Activated naive CD4-positive, alpha-beta T cell treated with anti-CD3 and anti-CD28 coated beads, Interleukin-2, amount 50 U/mL, for 72 hours (primary cell): ENCODE data around the gene MEGF11. TPM values are rescaled to one million over a fixed set of nuclear protein-coding genes. Genes with fewer than 3 reads are reported as not detected.

Experiments used
- ATAC-seq, 2 donors: fragments of 150-1000 bp; cut with Tn5 transposase; 2 replicates each; pipeline ENCODE4 v1.10.0; 2021; ENCODE audit warnings: mild to moderate bottlenecking in 2 of 2, moderate library complexity in 2 of 2
- DNase-seq, 2 donors: peaks; one replicate each; pipeline ENCODE4 v3.0.0; 2021 to 2022; ENCODE audit warnings: low spot score in 2 of 2
- H3K27ac Mint-ChIP-seq, 2 donors: one replicate each; pipeline ENCODE4 v1.8.0; 2022; ENCODE audit warnings: mild to moderate bottlenecking in 2 of 2, mixed read lengths in 2 of 2
- H3K36me3 Mint-ChIP-seq, 2 donors: one replicate each; pipeline ENCODE4 v1.8.0; 2022; ENCODE audit warnings: mixed read lengths in 2 of 2
- H3K9me3 Mint-ChIP-seq, 2 donors: one replicate each; pipeline ENCODE4 v1.8.0; 2022; ENCODE audit warnings: mixed read lengths in 2 of 2
- total RNA-seq, 2 donors: library from RNA; stranded (reverse); gene quantifications; one replicate each; pipeline ENCODE4 v1.2.3, GENCODE V29; 2022

MEGF11 gene
- total RNA-seq, 2 donors from 2014 or later: not detected

GRCh38 chr15:66066481-66066880 is 187.1 kb downstream of the MEGF11 start:
- no peak overlapping the region for H3K27ac Mint-ChIP-seq
- no peaks in the 10 kb centered on the region for H3K9me3 Mint-ChIP-seq
- ATAC-seq: no peak
- no peaks in the 10 kb centered on the region for H3K36me3 Mint-ChIP-seq
- no peak for DNase-seq

GRCh38 chr15:66066005-66066404 is 187.5 kb downstream of the MEGF11 start:
- Mint-ChIP-seq H3K36me3 (no peaks in the 10 kb centered on the region), H3K27ac (no peak overlapping the region), H3K9me3 (no peaks in the 10 kb centered on the region)
- DNase-seq: no peak
- ATAC-seq: no peak

- H3K9me3 Mint-ChIP-seq: no peaks in the 10 kb centered on the region
- no peak overlapping the region for H3K27ac Mint-ChIP-seq
- DNase-seq (no peak), ATAC-seq (no peak)
- no peaks in the 10 kb centered on the region for H3K36me3 Mint-ChIP-seq
Observed at GRCh38 chr15:66065325-66065724, 188.2 kb downstream of the MEGF11 start.

- ATAC-seq: no peak
- Mint-ChIP-seq H3K27ac (no peak overlapping the region), H3K9me3 (no peaks in the 10 kb centered on the region)
Observed at GRCh38 chr15:66063147-66063546, 190.4 kb downstream of the MEGF11 start.

GRCh38 chr15:66057089-66057488 is 196.5 kb downstream of the MEGF11 start:
- DNase-seq: no peak
- no peak for ATAC-seq
- H3K9me3 Mint-ChIP-seq: no peaks in the 10 kb centered on the region
- H3K27ac Mint-ChIP-seq: no peak overlapping the region
- no peaks in the 10 kb centered on the region for H3K36me3 Mint-ChIP-seq

More at GRCh38 chr15:66063147-66063546, 190.4 kb downstream of the MEGF11 start:
- DNase-seq: no peak
- H3K36me3 Mint-ChIP-seq: no peaks in the 10 kb centered on the region

GRCh38 chr15:66053991-66054390 is 199.6 kb downstream of the MEGF11 start:
- H3K9me3 Mint-ChIP-seq: no peaks in the 10 kb centered on the region
- no peak overlapping the region for H3K27ac Mint-ChIP-seq
- no peak for DNase-seq
- H3K36me3 Mint-ChIP-seq: no peaks in the 10 kb centered on the region
- no peak for ATAC-seq

- Mint-ChIP-seq H3K9me3 (no peaks in the 10 kb centered on the region), H3K36me3 (no peaks in the 10 kb centered on the region), H3K27ac (no peak overlapping the region)
- no peak for DNase-seq
- ATAC-seq: no peak
Observed at GRCh38 chr15:66051833-66052232, 201.7 kb downstream of the MEGF11 start.

GRCh38 chr15:66050264-66050663 is 203.3 kb downstream of the MEGF11 start:
- no peak for DNase-seq
- no peak for ATAC-seq
- H3K9me3 Mint-ChIP-seq: no peaks in the 10 kb centered on the region
- H3K36me3 Mint-ChIP-seq: no peaks in the 10 kb centered on the region
- H3K27ac Mint-ChIP-seq: no peak overlapping the region

- DNase-seq: no peak
- Mint-ChIP-seq H3K9me3 (no peaks in the 10 kb centered on the region), H3K36me3 (no peaks in the 10 kb centered on the region), H3K27ac (no peak overlapping the region)
- no peak for ATAC-seq
Observed at GRCh38 chr15:66049353-66049752, 204.2 kb downstream of the MEGF11 start.

- H3K9me3 Mint-ChIP-seq: no peaks in the 10 kb centered on the region
Observed at GRCh38 chr15:66047321-66048024, 206.1 kb downstream of the MEGF11 start.

GRCh38 chr15:66046751-66047150 is 206.8 kb downstream of the MEGF11 start:
- H3K36me3 Mint-ChIP-seq: no peaks in the 10 kb centered on the region
- no peak for DNase-seq
- peak in 1 of 2 donors; percentile 9 for ATAC-seq
- no peaks in the 10 kb centered on the region for H3K9me3 Mint-ChIP-seq
- no peak overlapping the region for H3K27ac Mint-ChIP-seq

More at GRCh38 chr15:66047321-66048024, 206.1 kb downstream of the MEGF11 start:
- no peaks in the 10 kb centered on the region for H3K36me3 Mint-ChIP-seq
- no peak for ATAC-seq
- DNase-seq: no peak
- H3K27ac Mint-ChIP-seq: no peak overlapping the region

GRCh38 chr15:66046326-66046725 is 207.2 kb downstream of the MEGF11 start:
- Mint-ChIP-seq H3K9me3 (no peaks in the 10 kb centered on the region), H3K36me3 (no peaks in the 10 kb centered on the region), H3K27ac (no peak overlapping the region)
- ATAC-seq (no peak), DNase-seq (no peak)

- ATAC-seq (no peak), DNase-seq (no peak)
- no peak overlapping the region for H3K27ac Mint-ChIP-seq
- H3K36me3 Mint-ChIP-seq: no peaks in the 10 kb centered on the region
- H3K9me3 Mint-ChIP-seq: no peaks in the 10 kb centered on the region
Observed at GRCh38 chr15:66045542-66045941, 208.0 kb downstream of the MEGF11 start.

GRCh38 chr15:66044837-66045236 is 208.7 kb downstream of the MEGF11 start:
- DNase-seq: no peak
- Mint-ChIP-seq H3K36me3 (no peaks in the 10 kb centered on the region), H3K27ac (no peak overlapping the region), H3K9me3 (no peaks in the 10 kb centered on the region)
- no peak for ATAC-seq

- DNase-seq (no peak), ATAC-seq (no peak)
- H3K9me3 Mint-ChIP-seq: no peaks in the 10 kb centered on the region
- H3K27ac Mint-ChIP-seq: no peak overlapping the region
- no peaks in the 10 kb centered on the region for H3K36me3 Mint-ChIP-seq
Observed at GRCh38 chr15:66043264-66043663, 210.3 kb downstream of the MEGF11 start.

GRCh38 chr15:66042624-66043023 is 210.9 kb downstream of the MEGF11 start:
- Mint-ChIP-seq H3K36me3 (no peaks in the 10 kb centered on the region), H3K27ac (no peak overlapping the region), H3K9me3 (no peaks in the 10 kb centered on the region)
- no peak for ATAC-seq
- no peak for DNase-seq

- H3K9me3 Mint-ChIP-seq: no peaks in the 10 kb centered on the region
- DNase-seq (no peak), ATAC-seq (no peak)
- H3K36me3 Mint-ChIP-seq: no peaks in the 10 kb centered on the region
- H3K27ac Mint-ChIP-seq: no peak overlapping the region
Observed at GRCh38 chr15:66041276-66041675, 212.3 kb downstream of the MEGF11 start.

- Mint-ChIP-seq H3K27ac (no peak overlapping the region), H3K9me3 (no peaks in the 10 kb centered on the region), H3K36me3 (no peaks in the 10 kb centered on the region)
- ATAC-seq (no peak), DNase-seq (no peak)
Observed at GRCh38 chr15:66040211-66040892, 213.2 kb downstream of the MEGF11 start.
